ENCODE results near the gene RFWD3. TPM values are rescaled to one million over a fixed set of nuclear protein-coding genes. Genes with fewer than 3 reads are reported as not detected.

RFWD3 gene
- total RNA-seq, 1 donor from 2014 or later = 34.3 TPM

DNA sequence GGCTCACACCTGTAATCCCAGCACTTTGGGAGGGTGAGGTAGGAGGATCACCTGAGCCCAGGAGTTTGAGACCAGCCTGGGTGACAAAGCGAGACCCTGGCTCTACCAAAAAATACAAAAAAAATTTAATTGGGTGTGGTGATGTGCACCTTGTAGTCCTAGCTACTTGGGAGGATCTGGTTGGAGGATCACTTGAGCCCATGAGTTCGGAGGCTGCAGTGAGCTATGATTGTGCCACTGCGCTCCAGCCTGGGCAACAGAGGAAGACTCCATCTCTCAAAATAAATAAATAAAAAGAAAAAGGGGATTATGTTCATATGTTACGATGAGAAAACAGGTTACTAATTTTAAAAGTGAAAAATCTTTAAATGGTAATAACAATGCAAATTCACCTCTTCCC lies 33.0 kb upstream of the RFWD3 start:
- no peak for DNase-seq (ENCODE audit: low read depth)
- Histone ChIP-seq H3K79me2 (ENCODE audit: insufficient read depth, low read length) (peaks cover 10% of the 10 kb centered on the region), H3K4me1 (ENCODE audit: insufficient read depth, low read length) (peaks cover 5% of the 10 kb centered on the region), H3K9ac (ENCODE audit: low read length) (no peak overlapping the region), H3K36me3 (ENCODE audit: insufficient read depth, low read length) (no peaks in the 10 kb centered on the region), H3K4me2 (ENCODE audit: low read length) (peak overlapping the region; percentile 97), H3K4me3 (ENCODE audit: insufficient read depth, low read depth, low read length) (peak overlapping the region; percentile 92), H4K20me1 (ENCODE audit: insufficient read depth, low read length) (no peaks in the 10 kb centered on the region), H3K9me3 (ENCODE audit: insufficient read depth, low read depth, low read length) (no peaks in the 10 kb centered on the region), H2AFZ (ENCODE audit: low read depth, low read length) (no peak overlapping the region), H3K27ac (ENCODE audit: low read depth, low read length) (no peak overlapping the region), H3K27me3 (ENCODE audit: insufficient read depth, low read length) (no peaks in the 10 kb centered on the region)
- H3K27me3 Mint-ChIP-seq (ENCODE audit: low read depth, unreplicated experiment) = no peaks in the 10 kb centered on the region
- H3K4me1 Mint-ChIP-seq (ENCODE audit: low read depth, unreplicated experiment) = peaks cover 1% of the 10 kb centered on the region
- H3K4me3 Mint-ChIP-seq (ENCODE audit: unreplicated experiment) = peak overlapping the region; percentile 41
- no peak for TF ChIP-seq EZH2 (IDR thresholded peaks at IDR 0.05; ENCODE audit: insufficient read depth, low read length)
- TF ChIP-seq, protein P1, sequence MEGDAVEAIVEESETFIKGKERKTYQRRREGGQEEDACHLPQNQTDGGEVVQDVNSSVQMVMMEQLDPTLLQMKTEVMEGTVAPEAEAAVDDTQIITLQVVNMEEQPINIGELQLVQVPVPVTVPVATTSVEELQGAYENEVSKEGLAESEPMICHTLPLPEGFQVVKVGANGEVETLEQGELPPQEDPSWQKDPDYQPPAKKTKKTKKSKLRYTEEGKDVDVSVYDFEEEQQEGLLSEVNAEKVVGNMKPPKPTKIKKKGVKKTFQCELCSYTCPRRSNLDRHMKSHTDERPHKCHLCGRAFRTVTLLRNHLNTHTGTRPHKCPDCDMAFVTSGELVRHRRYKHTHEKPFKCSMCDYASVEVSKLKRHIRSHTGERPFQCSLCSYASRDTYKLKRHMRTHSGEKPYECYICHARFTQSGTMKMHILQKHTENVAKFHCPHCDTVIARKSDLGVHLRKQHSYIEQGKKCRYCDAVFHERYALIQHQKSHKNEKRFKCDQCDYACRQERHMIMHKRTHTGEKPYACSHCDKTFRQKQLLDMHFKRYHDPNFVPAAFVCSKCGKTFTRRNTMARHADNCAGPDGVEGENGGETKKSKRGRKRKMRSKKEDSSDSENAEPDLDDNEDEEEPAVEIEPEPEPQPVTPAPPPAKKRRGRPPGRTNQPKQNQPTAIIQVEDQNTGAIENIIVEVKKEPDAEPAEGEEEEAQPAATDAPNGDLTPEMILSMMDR (IDR thresholded peaks at IDR 0.05; ENCODE audit: insufficient read depth, low read depth, low read length) = no peak
- no peak for FAIRE-seq
- no peak overlapping the region for H3K27ac Mint-ChIP-seq (ENCODE audit: unreplicated experiment)
- no peaks in the 10 kb centered on the region for H3K36me3 Mint-ChIP-seq (ENCODE audit: low read depth, unreplicated experiment)
- H3K9me3 Mint-ChIP-seq (ENCODE audit: unreplicated experiment) = no peaks in the 10 kb centered on the region

DNA sequence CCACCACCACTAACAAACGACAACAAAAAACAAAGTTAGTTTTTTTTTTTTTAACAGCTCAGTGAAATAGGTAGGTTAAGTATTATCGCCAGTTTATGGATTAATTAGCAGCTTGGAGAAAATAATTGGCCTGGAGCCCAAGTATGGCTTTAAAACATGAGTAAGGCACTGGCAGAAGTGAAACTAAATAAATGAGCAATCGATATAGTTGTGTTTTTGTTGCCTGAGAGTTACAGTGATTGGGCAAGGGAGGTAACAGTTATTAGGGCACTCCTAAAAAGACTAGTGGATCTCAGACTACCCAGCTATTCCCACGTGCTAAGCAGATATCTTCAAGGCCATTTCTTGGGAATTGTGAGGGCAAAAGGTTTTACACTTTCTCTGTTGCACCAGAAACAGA lies 31.5 kb upstream of the RFWD3 start:
- TF ChIP-seq, protein P1 (IDR thresholded peaks at IDR 0.05; ENCODE audit: insufficient read depth, low read depth, low read length) = no peak
- TF ChIP-seq EZH2 (IDR thresholded peaks at IDR 0.05; ENCODE audit: insufficient read depth, low read length) = no peak
- Histone ChIP-seq H3K4me1 (ENCODE audit: insufficient read depth, low read length) (peaks cover 5% of the 10 kb centered on the region), H2AFZ (ENCODE audit: low read depth, low read length) (no peak overlapping the region), H3K27ac (ENCODE audit: low read depth, low read length) (no peak overlapping the region), H3K4me2 (ENCODE audit: low read length) (no peak overlapping the region), H3K9me3 (ENCODE audit: insufficient read depth, low read depth, low read length) (no peaks in the 10 kb centered on the region), H3K36me3 (ENCODE audit: insufficient read depth, low read length) (no peaks in the 10 kb centered on the region), H4K20me1 (ENCODE audit: insufficient read depth, low read length) (no peaks in the 10 kb centered on the region), H3K4me3 (ENCODE audit: insufficient read depth, low read depth, low read length) (no peak overlapping the region), H3K27me3 (ENCODE audit: insufficient read depth, low read length) (no peaks in the 10 kb centered on the region), H3K79me2 (ENCODE audit: insufficient read depth, low read length) (peaks cover 10% of the 10 kb centered on the region), H3K9ac (ENCODE audit: low read length) (no peak overlapping the region)
- FAIRE-seq (no peak), DNase-seq (ENCODE audit: low read depth) (no peak)
- no peaks in the 10 kb centered on the region for H3K27me3 Mint-ChIP-seq (ENCODE audit: low read depth, unreplicated experiment)
- H3K4me1 Mint-ChIP-seq (ENCODE audit: low read depth, unreplicated experiment) = peaks cover 1% of the 10 kb centered on the region
- no peaks in the 10 kb centered on the region for H3K36me3 Mint-ChIP-seq (ENCODE audit: low read depth, unreplicated experiment)
- H3K9me3 Mint-ChIP-seq (ENCODE audit: unreplicated experiment) = no peaks in the 10 kb centered on the region
- H3K4me3 Mint-ChIP-seq (ENCODE audit: unreplicated experiment) = no peak overlapping the region
- no peak overlapping the region for H3K27ac Mint-ChIP-seq (ENCODE audit: unreplicated experiment)

DNA sequence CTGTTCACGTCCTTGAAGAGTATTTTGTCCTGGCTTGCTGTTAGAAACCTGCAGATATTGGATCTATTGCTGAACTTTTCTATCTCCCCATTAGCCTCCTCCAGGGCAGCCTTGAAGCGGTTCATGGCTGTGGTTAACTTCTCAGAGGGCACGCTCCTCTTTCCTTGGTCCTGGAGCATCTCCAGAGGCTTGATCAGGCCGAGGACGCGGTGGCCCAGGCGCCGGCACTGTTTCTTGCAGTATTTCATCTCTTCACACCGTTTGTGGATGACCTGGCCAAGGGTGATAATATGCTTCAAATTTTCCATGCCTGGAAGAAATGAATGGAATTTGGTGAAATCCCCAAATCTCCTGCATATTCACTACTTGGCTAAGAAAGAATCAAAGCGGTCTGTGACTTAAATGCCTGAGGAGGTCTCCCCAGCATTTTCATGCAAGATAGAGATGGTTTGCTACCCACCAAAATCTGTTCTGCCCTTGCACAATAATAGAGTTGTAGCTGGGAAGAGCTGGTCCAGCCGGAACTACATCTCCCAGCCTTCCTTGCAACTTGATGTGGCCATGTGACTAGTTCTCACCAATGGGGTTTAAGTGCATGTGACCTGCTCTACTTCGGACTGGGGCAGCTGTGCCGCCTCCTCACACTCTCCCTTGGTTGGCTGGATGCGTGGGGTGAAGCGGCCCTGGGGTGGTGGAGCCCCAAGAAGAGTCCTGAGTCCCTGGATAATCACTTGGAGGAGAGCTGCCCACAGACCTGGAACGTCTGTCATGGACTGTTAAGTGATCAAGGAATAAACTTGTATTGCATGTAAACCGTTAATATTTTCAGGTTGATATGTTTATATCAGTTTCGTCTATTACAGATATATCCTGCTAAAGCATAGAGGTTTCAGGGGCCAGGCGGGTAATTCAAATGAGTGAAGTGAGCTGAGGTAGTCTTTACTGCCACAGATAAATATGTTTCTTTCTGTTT lies 29.1 kb upstream of the RFWD3 start:
- Histone ChIP-seq H3K79me2 (ENCODE audit: insufficient read depth, low read length) (peaks cover 10% of the 10 kb centered on the region), H3K9ac (ENCODE audit: low read length) (no peak overlapping the region), H3K4me2 (ENCODE audit: low read length) (peak overlapping the region; percentile 83), H3K36me3 (ENCODE audit: insufficient read depth, low read length) (peaks cover 9% of the 10 kb centered on the region), H3K27me3 (ENCODE audit: insufficient read depth, low read length) (no peaks in the 10 kb centered on the region), H3K9me3 (ENCODE audit: insufficient read depth, low read depth, low read length) (no peaks in the 10 kb centered on the region), H2AFZ (ENCODE audit: low read depth, low read length) (peak overlapping the region; percentile 70), H3K27ac (ENCODE audit: low read depth, low read length) (no peak overlapping the region), H4K20me1 (ENCODE audit: insufficient read depth, low read length) (no peaks in the 10 kb centered on the region), H3K4me1 (ENCODE audit: insufficient read depth, low read length) (no peaks in the 10 kb centered on the region), H3K4me3 (ENCODE audit: insufficient read depth, low read depth, low read length) (peak overlapping the region; percentile 32)
- FAIRE-seq (peak; percentile 26), DNase-seq (ENCODE audit: low read depth) (peak; percentile 84)
- Mint-ChIP-seq H3K4me3 (ENCODE audit: unreplicated experiment) (peak overlapping the region; percentile 85), H3K27me3 (ENCODE audit: low read depth, unreplicated experiment) (no peaks in the 10 kb centered on the region), H3K36me3 (ENCODE audit: low read depth, unreplicated experiment) (peaks cover 4% of the 10 kb centered on the region), H3K27ac (ENCODE audit: unreplicated experiment) (no peak overlapping the region), H3K9me3 (ENCODE audit: unreplicated experiment) (no peaks in the 10 kb centered on the region), H3K4me1 (ENCODE audit: low read depth, unreplicated experiment) (peaks cover 1% of the 10 kb centered on the region)
- TF ChIP-seq, protein P1 (IDR thresholded peaks at IDR 0.05; ENCODE audit: insufficient read depth, low read depth, low read length) = no peak
- no peak for TF ChIP-seq EZH2 (IDR thresholded peaks at IDR 0.05; ENCODE audit: insufficient read depth, low read length)
